M059J (cell line): ENCODE measurements around the gene TBC1D9B. TPM values are rescaled to one million over a fixed set of nuclear protein-coding genes. Genes with fewer than 3 reads are reported as not detected.
"Not testable (repeated sequence)": the region's sequence is repeated elsewhere in the genome, so short reads cannot be mapped to it uniquely, and the experiment has no call there.

Experiments
- DNase-seq: peaks from one replicate; pipeline ENCODE4 v3.0.0-alpha.2; 2012; ENCODE audit warnings: low read depth
- total RNA-seq: library from RNA; depleted of rRNA; stranded (reverse); fragments of >200 nt; shearing (Covaris generic); gene quantifications from 2 replicates; pipeline ENCODE4 v1.2.3, GENCODE V29; 2014

The TBC1D9B gene
- total RNA-seq, 1 experiment from 2014 or later, result 62.4 TPM

DNA sequence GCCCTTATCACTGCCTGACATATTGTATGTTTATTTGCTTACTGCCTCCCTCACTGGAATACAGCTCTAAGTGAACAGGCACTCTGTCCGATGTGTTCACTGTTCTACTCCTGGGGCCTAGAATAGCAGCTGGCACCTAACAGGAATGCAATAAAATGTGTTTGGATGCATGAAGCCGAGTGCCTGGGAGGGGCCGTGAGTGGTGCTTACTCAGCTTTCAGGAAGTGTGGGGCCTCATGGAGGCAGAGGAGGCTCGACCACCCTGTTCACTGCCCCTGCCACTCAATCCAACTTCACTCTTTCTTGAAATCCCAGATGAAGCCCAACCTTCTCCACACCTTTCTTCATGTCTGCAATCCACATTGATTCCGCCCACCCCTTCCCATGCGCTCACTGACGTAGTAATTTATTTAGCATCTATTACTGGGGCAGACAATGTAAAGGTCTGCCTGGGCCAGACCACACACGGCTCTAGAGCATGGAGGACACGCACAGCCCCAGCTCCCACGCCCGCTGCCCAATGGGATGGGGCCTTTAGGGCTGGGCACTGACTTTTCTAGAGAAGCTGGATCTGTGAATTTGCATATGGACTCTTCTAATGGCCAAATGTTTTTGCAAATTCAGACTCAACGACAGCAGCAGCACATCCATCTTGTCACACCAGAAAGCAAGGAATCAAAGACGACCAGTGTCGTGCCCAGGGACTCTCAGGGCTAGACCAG is 21.3 kb downstream of the TBC1D9B start:
- no peak for DNase-seq

- DNase-seq, result no peak
Observed at GRCh38 chr5:179885491-179886090, 22.1 kb downstream of the TBC1D9B start.

GRCh38 chr5:179883163-179883562 is 24.5 kb downstream of the TBC1D9B start:
- no peak for DNase-seq

DNA sequence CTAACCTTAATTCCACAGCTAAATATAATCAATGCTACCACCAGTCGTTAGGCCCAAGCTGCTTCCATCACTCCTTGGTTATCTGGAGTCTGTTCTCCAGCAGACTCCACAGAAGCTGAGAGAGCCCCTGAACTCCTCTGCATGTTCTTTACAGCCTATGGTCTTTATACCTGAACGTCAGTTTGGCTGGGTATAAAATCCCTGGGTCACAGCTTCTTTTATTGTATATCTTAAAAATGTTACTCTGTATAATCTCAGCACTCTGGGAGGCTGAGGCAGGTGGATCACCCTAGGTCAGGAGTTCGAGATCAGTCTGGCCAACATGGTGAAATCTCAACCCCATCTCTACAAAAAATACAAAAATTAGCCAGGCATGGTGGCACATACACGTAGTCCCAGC is 25.4 kb downstream of the TBC1D9B start:
- DNase-seq, result no peak

DNA sequence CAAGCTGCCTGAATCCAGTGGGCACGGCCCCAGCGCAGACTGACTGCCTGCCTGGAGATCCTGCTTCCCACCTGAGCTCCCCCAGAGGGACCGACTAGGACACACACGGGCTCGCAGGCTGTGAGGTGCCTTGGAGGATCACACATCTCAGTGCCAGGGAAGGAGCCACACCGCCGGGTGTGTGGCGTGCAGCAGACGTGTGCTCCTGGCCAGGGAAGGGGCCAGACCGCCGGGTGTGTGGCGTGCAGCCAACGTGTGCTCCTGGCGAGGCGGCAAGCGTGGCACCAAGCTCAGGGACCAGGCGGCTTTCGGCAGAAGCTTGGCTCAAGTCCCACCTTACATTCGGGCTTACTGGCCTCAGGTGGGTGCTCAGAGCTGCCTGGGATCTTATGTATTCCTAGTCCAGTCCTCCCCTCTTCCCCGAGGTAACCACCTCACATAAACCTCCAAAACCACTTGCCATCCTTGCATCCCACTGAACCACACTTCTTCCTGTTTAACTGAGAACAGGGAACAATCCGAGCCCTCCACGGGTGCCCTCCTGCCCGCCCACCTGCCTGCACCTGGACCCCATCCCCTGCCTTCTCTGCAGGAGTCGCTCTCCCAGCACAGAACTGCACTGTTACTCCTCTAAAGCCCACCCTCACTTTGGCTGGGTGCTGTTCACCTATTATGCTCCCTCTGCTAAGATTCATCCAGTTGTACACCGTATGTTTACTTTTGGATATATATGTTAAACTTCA is 26.7 kb downstream of the TBC1D9B start:
- no peak for DNase-seq

DNA sequence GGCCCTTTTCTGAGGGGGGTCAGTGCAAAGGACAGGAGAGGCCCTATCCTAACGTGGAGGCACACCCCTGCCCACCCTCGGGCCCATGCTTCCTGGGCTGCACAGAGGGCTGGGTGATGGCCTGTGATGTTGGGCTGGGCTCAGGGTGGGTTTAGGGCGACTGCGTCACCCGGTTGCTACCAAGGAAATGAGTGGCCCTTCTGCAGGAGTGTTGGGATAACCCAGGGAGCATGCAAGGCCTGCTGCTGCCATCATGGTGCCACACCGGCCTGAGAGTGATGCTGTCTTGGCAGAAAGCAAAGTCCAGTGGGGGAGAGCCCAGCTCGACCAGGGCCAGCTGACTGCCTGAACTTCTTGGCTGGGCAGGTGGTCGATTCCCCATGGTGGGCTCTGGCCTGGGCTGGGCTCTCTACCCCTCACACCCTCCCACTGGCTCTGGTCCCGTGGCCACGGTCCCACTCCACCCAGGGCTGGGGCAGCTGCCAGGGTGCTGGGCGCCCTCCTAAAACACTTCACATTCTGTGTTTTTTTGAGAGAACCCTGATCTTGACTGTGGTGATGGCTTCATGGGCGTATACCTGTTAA is 27.5 kb downstream of the TBC1D9B start:
- no peak for DNase-seq

- DNase-seq, result no peak
Observed at GRCh38 chr5:179879690-179880010, 28.0 kb downstream of the TBC1D9B start.

DNA sequence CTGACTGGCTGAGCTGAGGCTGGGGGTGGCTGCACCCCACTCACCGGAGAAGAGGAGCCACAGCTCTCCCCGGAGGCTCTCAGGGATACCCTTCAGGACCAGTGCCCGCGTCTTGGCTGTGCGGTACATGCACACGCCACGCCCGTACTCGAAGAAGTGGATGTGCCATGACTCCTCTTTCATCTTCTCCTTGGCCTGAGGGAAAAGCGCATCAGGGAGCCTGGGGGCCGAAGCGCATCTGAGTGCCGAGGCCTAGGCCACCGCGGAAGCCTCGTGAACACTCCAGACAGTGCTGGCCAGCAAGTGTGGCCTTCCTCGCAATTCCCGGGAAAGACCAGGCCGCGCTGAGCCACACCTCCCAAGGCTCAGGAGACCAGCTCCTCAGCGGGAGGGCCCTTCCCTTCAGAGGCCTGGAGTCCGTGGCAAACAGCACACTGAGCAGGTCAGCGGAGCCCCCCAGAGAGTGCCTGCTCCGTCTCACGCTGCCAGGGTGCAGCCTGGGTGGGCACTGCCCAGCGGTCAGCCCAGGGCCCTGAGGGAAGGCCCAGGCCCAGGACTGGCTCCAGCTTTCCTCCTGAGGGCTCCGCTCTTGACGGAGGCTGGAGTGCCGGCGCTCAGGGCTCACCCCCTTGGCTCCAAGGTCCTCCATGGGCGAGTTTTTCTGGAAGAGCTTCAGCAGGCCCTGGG is 28.6 kb downstream of the TBC1D9B start:
- no peak for DNase-seq

DNA sequence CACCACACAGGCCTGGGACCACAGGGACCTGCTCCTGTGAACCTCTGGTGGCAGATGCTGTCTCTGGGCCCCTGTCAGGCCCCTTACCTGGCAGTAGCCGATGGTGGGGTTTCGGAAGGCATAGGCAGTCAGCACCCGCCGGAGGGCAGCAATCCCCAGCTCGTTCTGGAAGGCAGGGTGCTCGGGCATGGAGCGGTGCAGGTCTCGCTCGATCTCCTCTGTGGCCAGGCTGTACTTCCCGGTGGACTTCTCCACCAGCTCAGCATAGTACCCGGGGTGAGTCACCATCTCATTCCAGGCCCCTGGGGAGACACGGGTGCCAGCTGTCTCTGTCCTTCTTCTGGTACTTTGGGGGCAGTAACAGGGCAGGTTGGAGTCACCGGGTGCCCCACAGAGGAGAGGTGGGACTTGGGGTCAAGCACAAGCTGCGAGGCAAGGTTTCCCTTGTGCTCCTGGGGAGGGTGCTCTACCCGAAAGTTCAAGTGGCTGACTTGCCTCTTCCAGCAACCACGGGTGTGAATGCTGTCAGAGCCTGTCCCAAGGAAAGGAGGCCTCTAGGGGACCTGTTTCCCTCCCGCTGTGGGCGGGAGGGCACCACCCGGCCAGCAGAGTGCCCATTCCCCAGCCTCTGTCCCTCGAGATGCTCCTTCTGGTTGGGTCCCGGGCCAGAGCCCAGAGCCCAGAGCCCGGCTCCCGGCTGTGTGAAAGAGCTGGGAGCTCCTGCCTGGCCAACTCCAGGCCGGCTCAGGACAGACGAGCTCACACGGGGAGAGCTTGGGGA is 29.3 kb downstream of the TBC1D9B start:
- no peak for DNase-seq

DNA sequence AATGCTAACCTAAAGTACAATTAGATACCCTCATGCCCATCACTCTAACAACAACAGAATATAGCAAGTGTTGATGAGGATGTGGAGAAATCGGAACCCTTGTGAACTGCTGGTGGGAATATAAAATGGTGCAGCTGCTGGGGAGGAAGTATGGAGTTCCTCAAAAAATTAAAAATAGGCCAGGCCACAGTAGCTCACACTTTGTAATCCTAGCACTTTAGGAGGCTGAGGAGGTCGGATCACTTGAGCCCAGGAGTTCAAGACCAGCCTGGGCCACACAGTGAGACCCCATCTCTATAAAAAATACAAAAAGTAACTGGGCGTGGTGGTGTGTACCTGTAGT is 31.1 kb downstream of the TBC1D9B start:
- no peak for DNase-seq

GRCh38 chr5:179875741-179876609 is 31.7 kb downstream of the TBC1D9B start:
- DNase-seq, result no peak

GRCh38 chr5:179874536-179875292 is 33.0 kb downstream of the TBC1D9B start:
- DNase-seq, result no peak

GRCh38 chr5:179874136-179874535 is 33.6 kb downstream of the TBC1D9B start:
- DNase-seq, result no peak

DNA sequence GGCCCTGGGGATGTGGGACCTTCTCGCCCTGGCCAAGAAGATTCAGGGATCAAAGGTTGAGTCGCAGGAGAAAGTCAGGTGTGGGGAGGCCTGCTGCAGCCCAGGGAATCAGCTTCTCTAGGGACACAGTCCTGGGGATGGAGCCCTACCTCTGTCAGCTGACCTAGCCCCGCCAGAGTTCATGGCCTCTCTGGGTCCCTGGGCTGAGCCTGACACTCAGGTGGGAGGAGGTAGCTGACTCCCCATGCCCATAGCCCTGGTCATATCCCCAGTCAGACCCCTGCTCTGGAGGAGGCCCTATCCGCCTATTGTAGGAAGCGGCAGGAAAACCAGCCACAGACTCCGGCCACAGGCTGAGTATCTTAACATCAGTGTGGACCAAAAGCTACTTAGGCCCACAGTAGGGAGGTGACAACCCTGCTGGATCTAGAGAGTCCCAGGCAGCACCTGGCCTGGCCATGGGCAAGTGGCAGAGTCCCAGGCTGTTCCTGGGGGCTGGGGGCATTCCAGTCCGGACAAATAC is 34.0 kb downstream of the TBC1D9B start:
- DNase-seq, result no peak

DNA sequence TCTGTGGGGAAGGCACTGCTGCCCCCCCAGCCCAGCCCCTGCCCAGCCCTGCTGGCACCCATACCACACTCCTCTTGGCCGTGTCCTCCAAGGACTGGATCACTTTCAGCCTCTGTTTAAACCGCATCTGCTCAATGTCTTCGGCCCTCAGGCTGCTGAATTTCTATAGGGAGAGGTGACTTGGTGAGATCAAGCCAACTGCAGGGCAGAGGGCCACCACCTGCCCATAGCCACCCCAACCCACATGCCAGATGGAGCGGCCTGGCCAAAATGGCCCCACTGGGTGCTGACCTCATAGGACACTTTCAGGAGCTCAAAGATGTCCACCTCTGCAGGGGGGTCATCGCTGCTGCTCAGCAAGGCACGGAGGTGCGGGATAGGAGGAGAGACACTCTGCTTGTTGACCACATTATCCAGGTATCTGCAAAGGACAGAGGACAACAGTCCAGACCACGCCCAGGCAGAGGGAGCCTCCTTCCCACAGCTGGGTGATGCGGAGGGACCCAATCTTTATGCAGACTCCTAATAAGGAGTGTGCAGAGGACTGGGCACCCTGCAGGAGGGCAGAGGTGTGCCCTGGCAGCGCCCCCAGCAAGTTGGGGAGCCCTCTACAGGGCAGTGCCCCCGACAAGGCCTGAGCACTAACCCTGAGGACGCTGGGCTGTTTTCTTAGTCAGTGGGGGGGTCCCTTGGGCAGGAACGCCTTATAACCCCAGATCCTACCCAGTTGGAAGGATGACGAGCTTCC is 34.7 kb downstream of the TBC1D9B start:
- DNase-seq, result no peak

DNA sequence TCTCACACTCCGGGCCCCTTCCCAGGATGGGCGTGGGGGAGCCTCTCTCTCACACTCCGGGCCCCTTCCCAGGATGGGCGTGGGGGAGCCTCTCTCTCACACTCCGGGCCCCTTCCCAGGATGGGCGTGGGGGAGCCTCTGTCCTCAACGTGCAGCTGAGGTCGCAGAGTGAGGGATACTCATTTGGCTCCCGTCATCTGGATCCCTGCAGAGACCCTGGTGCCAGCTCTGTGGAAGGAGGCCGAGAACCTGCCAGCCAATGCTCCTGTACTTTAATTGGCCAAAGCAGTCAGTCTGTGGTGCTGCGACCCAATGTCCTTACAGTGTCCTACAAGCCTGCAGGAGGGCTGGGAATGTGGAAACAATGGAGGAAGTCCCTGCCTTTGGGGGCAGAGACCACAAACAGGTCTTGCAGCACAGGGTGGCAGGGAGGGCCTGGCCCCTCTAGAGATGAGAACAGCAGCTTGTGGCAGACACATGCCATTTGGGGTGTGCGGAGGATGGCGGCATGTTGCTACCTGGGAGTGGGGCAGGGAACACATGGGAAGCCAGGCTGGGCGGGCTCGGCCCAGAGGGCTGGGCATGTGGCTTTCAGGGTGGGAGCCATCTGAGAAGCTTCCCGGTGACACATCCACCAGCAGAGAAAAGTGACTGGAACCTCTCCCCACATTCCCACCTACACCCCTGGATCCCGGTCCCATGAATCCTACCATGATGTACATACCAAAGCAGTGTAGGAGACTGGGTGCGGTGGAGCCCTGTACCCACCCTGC is 35.5 kb downstream of the TBC1D9B start:
- no peak for DNase-seq

GRCh38 chr5:179871533-179871932 is 36.2 kb downstream of the TBC1D9B start:
- not testable (repeated sequence) for DNase-seq

GRCh38 chr5:179870952-179871351 is 36.7 kb downstream of the TBC1D9B start:
- DNase-seq, result no peak
